ENCODE data around the gene RIMBP2.

DNA sequence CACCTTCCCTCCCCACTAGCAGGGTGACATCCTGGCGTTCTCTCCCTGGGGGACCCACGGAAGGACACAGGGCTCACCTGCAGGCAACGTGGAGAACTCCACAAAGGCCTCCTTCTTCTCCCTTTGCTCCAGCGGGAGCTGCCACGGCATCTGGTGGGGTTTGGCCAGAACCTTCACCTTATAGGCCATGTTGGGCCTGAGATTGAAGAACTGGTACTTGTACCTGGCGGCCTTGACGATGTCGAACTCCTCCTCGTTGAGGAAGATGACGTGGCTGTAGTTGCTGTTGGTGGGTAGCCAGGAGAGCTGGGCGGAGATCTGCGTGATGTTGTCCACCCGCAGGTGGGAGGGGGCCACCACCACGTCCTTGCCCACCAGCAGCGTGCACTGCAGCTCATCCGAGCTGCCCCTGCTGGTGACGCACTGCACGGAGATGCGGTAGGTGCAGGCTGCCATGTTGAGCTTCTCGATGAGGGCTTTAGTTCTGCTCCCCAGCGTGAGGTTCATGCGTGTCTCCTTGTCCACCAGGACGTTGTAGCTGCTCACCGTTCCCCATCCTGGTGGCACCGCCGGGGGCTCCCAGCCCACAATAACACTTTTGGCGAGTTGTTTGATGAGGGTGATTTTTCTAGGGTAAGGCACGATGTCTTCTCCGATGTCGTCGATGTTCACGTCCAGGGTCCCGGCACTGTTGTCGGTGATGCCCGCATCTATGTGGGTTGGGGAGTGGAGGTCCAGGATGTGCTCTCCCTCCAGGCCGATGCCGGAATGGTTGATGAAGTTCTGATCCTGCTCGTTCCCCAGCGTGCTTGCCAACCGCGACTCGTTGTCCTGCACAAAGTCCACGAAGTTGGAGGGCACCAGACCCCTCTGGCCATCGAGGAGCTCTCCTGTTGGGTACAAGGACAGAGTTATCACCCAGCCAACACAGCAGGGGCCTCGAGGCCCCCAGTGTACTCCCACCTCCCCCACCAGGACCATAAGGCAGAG, 274.0 kb downstream of the RIMBP2 start:
- TF ChIP-seq, protein P1, sequence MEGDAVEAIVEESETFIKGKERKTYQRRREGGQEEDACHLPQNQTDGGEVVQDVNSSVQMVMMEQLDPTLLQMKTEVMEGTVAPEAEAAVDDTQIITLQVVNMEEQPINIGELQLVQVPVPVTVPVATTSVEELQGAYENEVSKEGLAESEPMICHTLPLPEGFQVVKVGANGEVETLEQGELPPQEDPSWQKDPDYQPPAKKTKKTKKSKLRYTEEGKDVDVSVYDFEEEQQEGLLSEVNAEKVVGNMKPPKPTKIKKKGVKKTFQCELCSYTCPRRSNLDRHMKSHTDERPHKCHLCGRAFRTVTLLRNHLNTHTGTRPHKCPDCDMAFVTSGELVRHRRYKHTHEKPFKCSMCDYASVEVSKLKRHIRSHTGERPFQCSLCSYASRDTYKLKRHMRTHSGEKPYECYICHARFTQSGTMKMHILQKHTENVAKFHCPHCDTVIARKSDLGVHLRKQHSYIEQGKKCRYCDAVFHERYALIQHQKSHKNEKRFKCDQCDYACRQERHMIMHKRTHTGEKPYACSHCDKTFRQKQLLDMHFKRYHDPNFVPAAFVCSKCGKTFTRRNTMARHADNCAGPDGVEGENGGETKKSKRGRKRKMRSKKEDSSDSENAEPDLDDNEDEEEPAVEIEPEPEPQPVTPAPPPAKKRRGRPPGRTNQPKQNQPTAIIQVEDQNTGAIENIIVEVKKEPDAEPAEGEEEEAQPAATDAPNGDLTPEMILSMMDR (tag by site-specific recombination; IDR thresholded peaks at IDR 0.05): no peak
- TF ChIP-seq KLF1 (tag by site-specific recombination; IDR thresholded peaks at IDR 0.05): no peak
- no peak for TF ChIP-seq ZNF175 (tag by site-specific recombination; IDR thresholded peaks at IDR 0.05)
- TF ChIP-seq, protein P2, sequence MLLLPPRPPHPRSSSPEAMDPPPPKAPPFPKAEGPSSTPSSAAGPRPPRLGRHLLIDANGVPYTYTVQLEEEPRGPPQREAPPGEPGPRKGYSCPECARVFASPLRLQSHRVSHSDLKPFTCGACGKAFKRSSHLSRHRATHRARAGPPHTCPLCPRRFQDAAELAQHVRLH (tag by site-specific recombination; IDR thresholded peaks at IDR 0.05): no peak
- TF ChIP-seq ZNF155 (tag by site-specific recombination; IDR thresholded peaks at IDR 0.05): no peak

Measured in HEK293 (cell line).